GM12878 (cell line): ENCODE measurements around the gene ZER1. TPM values are rescaled to one million over a fixed set of nuclear protein-coding genes. Genes with fewer than 3 reads are reported as not detected.

ENCODE experiments used
- ATAC-seq: fragments of 200-7000 bp; cut with Tn5 transposase; 3 replicates; pipeline ENCODE4 v1.9.1; 2020; ENCODE audit warnings: mild to moderate bottlenecking, moderate library complexity
- BruUV-seq: library from RNA; stranded (reverse); fragments of 400-500 nt; replicated peaks from 2 replicates; lab custom pipeline; 2021; lab: Mats Ljungman, UMichigan
- CTCF ChIA-PET: fragments of 300-600 bp; sonication (Branson Sonifier 250); formaldehyde crosslinking; extraction: SDS; loops from one replicate; lab custom pipeline; 2021; ENCODE audit warnings: inconsistent platforms; lab: Yijun Ruan, JAX
- POLR2A ChIA-PET: fragments of 350-600 bp; formaldehyde crosslinking; extraction: SDS; loops from one replicate; lab custom pipeline; 2021; ENCODE audit warnings: inconsistent platforms; lab: Charles Lee
- RAD21 ChIA-PET: fragments of 300-600 bp; sonication (Branson Sonifier 250); formaldehyde crosslinking; loops from one replicate; lab custom pipeline; 2023; ENCODE audit warnings: antibody characterized with exemption; ENCODE audit not compliant: unreplicated experiment; lab: Charles Lee
- SMC1A ChIA-PET: fragments of 300-600 bp; sonication (Branson Sonifier 250); formaldehyde crosslinking; loops from one replicate; lab custom pipeline; 2023; ENCODE audit not compliant: unreplicated experiment, uncharacterized antibody; lab: Charles Lee
- DNase-seq: peaks from one replicate; pipeline ENCODE4 v3.0.0-alpha.2; 2011; ENCODE audit warnings: low read depth, low spot score
- FAIRE-seq: peaks from 3 replicates; lab custom pipeline; 2011; peaks lifted over from hg19 to GRCh38; lab: Jason Lieb, UNC
- H2AFZ ChIP-seq: 2 replicates; pipeline ENCODE4 v1.6.0; 2011; ENCODE audit warnings: low read depth, low read length, control low read depth; ENCODE audit not compliant: control insufficient read depth
- H3K27ac ChIP-seq: 2 replicates; pipeline ENCODE4 v1.5.1; 2011; ENCODE audit warnings: control low read depth; ENCODE audit not compliant: control insufficient read depth, insufficient read depth
- H3K27me3 ChIP-seq, 2 experiments: replicated peaks in 1 of 2; 2 replicates each; pipeline versions ENCODE4 v1.6.0 to v1.6.1; 2011; ENCODE audit warnings: low read length in 1 of 2; ENCODE audit not compliant: control insufficient read depth in 2 of 2, insufficient read depth in 2 of 2
- H3K36me3 ChIP-seq, 2 experiments: 2 replicates each; pipeline ENCODE4 v1.5.1; 2011; ENCODE audit warnings: low read length in 1 of 2; ENCODE audit not compliant: control insufficient read depth in 2 of 2, insufficient read depth in 2 of 2
- H3K4me1 ChIP-seq: 2 replicates; pipeline ENCODE4 v1.6.1; 2011; ENCODE audit warnings: mild to moderate bottlenecking, low read length, moderate library complexity, mixed read lengths; ENCODE audit not compliant: control insufficient read depth, insufficient read depth
- H3K4me2 ChIP-seq: 2 replicates; pipeline ENCODE4 v1.6.0; 2011; ENCODE audit warnings: control low read depth; ENCODE audit not compliant: control insufficient read depth, insufficient read depth
- H3K4me3 ChIP-seq: fragments of 200-600 bp; sonication (generic); 2 replicates; pipeline ENCODE4 v1.5.1; 2016
- H3K79me2 ChIP-seq: 2 replicates; pipeline ENCODE4 v1.6.0; 2011; ENCODE audit warnings: low read length; ENCODE audit not compliant: control insufficient read depth, insufficient read depth
- H3K9ac ChIP-seq: 2 replicates; pipeline ENCODE4 v1.8.0; 2011; ENCODE audit warnings: low read length, control low read depth, mixed read lengths; ENCODE audit not compliant: control insufficient read depth, insufficient read depth
- H3K9me3 ChIP-seq: replicated peaks from 3 replicates; pipeline ENCODE4 v1.5.1; 2011; ENCODE audit warnings: mild to moderate bottlenecking, low read length; ENCODE audit not compliant: control insufficient read depth, insufficient read depth
- H4K20me1 ChIP-seq: 2 replicates; pipeline ENCODE4 v1.6.0; 2011; ENCODE audit not compliant: control insufficient read depth, insufficient read depth
- NR2C2 ChIP-seq: IDR thresholded peaks from 2 replicates; pipeline ENCODE4 v1.6.1; 2011; ENCODE audit warnings: borderline replicate concordance, low read depth; ENCODE audit not compliant: control insufficient read depth, insufficient read length
- PML ChIP-seq: IDR thresholded peaks from 2 replicates; pipeline ENCODE4 v1.6.1; 2012; ENCODE audit warnings: low read length, inconsistent platforms
- RAD21 ChIP-seq: IDR thresholded peaks from 2 replicates; pipeline ENCODE4 v1.6.1; 2011; ENCODE audit warnings: mild to moderate bottlenecking, low read depth, low read length, moderate library complexity; ENCODE audit not compliant: insufficient read depth
- YY1 ChIP-seq: IDR thresholded peaks from 2 replicates; pipeline ENCODE4 v1.6.1; 2011; ENCODE audit warnings: low read depth, mild to moderate bottlenecking, low read length
- ZSCAN29 ChIP-seq: fragments of 450-650 bp; IDR thresholded peaks from 2 replicates; pipeline ENCODE4 v1.6.1; 2017; ENCODE audit warnings: mild to moderate bottlenecking, moderate library complexity
- WGBS: methylation state at CpG from one replicate; pipeline ENCODE4 v1.1.6; 2016; ENCODE audit warnings: low lambda C conversion rate; ENCODE audit not compliant: insufficient replicate concordance, insufficient coverage; ENCODE audit errors: missing lambda C conversion rate; 5-methylcytosine and 5-hydroxymethylcytosine counted together
- in situ Hi-C: fragments of 300-500 bp; cut with MboI; formaldehyde crosslinking; loops from 9 replicates; pipeline ENCODE4 v1.14.3; 2018; ENCODE audit warnings: mixed read lengths
- intact Hi-C: fragments of 100-400 bp; cut with micrococcal nuclease; formaldehyde crosslinking; loops from one replicate; pipeline ENCODE4 v1.14.2; 2022; ENCODE audit not compliant: unreplicated experiment
- polyA plus RNA-seq, 11 experiments: library from polyadenylated mRNA; depleted of rRNA in 4 of 11; unstranded in 6 of 11; stranded (reverse) in 5 of 11; fragments of >200 nt; fragmentation: Nextera tagmentation in 4 of 11; fragmentation: Illumina TruSeq in 1 of 11; extraction: Ambion mirVana in 4 of 11; extraction: Trizol in 1 of 11; gene quantifications; 1 replicate in 1 of 11; 2 replicates in 10 of 11; pipeline versions ENCODE4 v1.2.1 to v1.2.3, GENCODE V29; 2011 to 2016; ENCODE audit warnings: inconsistent platforms in 2 of 11, missing spikeins in 2 of 11, low read depth in 1 of 11
- total RNA-seq, 4 experiments: library from RNA; depleted of rRNA in 3 of 4; stranded (reverse); fragments of >200 nt in 3 of 4; fragmentation: Illumina TruSeq in 1 of 4; extraction: Trizol in 1 of 4; gene quantifications; 2 replicates each; pipeline versions ENCODE4 v1.2.1 to v1.2.3, GENCODE V29; 2013 to 2021

The ZER1 gene
- total and polyA plus RNA-seq, 10 of the 15 experiments (the other 5 are each of a cell fraction or from before 2014, with no cell fraction given), result 0.32 to 16.9 (median 7.9) TPM

- no peak overlapping the region for H3K4me2 ChIP-seq
- WGBS, result 97% methylated on average over 5 of the region's 5 CpGs
- intact Hi-C loops (loop anchor here (2.0 to 10.0 kb wide), 2 partner anchors 14 to 118 kb away; partner anchors contain the start of genes DYNC2I2 and TBC1D13), in situ Hi-C loops (no loop called here)
- no TSS peak for BruUV-seq
- H3K79me2 ChIP-seq, result peaks cover 4% of the 10 kb centered on the region
- H3K27ac ChIP-seq, result no peak overlapping the region
- no peaks in the 10 kb centered on the region for H3K36me3 ChIP-seq
- POLR2A ChIA-PET, result interaction anchor here (0.6 to 1.8 kb wide), 4 partner anchors 13 to 640 kb away, joined by 3 to 10 read pairs (median 4); partner anchors contain the start of gene ENDOG
- H3K9ac ChIP-seq, result no peak overlapping the region
- SMC1A ChIA-PET, result interaction anchor here (0.8 to 2.9 kb wide), 4 partner anchors 12 to 275 kb away, joined by 3 to 18 read pairs (median 3); partner anchors contain the start of gene ENDOG
- peaks cover 3% of the 10 kb centered on the region; the same call in 2 of the 3 replicates for H3K9me3 ChIP-seq
- no peak for DNase-seq
- ATAC-seq, result no peak
- no peak for FAIRE-seq
- CTCF ChIA-PET, result interaction anchor here (0.8 to 3.5 kb wide), 4 partner anchors 9 to 45 kb away, joined by 3 to 14 read pairs (median 4); partner anchors contain the start of gene ENDOG
- no peak overlapping the region for H3K4me3 ChIP-seq
- no peaks in the 10 kb centered on the region for H4K20me1 ChIP-seq
- TF ChIP-seq PML, result no peak
- no peak for TF ChIP-seq RAD21
- RAD21 ChIA-PET, result interaction anchor here (0.6 to 1.0 kb wide), 3 partner anchors 17 to 269 kb away, joined by 3 to 5 read pairs (median 4); no protein-coding TSS in a partner anchor
- no peaks in the 10 kb centered on the region for H3K27me3 ChIP-seq
- no peaks in the 10 kb centered on the region for H3K4me1 ChIP-seq
- no peak overlapping the region for H2AFZ ChIP-seq
Observed at GRCh38 chr9:128773049-128773448, 1.3 kb upstream of the ZER1 start.

- ATAC-seq (peak; percentile 48), FAIRE-seq (no peak), DNase-seq (no peak)
- ChIA-PET RAD21 (interaction anchor here (0.9 to 1.7 kb wide), 6 partner anchors 10 to 128 kb away, joined by 3 to 5 read pairs (median 4); partner anchors contain the start of genes ENDOG and ZDHHC12), SMC1A (interaction anchor here (0.6 to 2.9 kb wide), 7 partner anchors 9 to 125 kb away, joined by 3 to 18 read pairs (median 3); partner anchors contain the start of gene ZDHHC12), POLR2A (interaction anchor here (1.3 to 2.4 kb wide), 2 partner anchors 17 to 86 kb away, joined by 6 to 12 read pairs; no protein-coding TSS in a partner anchor), CTCF (interaction anchor here (0.9 to 3.5 kb wide), 3 partner anchors 17 to 74 kb away, joined by 4 to 14 read pairs (median 5); partner anchors contain the start of gene ENDOG)
- intact Hi-C loops, result loop anchor here (10.0 kb wide), 1 partner anchor 116 kb away; the partner anchor contains the start of gene DYNC2I2
- in situ Hi-C loops, result no loop called here
- Histone ChIP-seq H3K36me3 (no peaks in the 10 kb centered on the region), H3K4me1 (no peaks in the 10 kb centered on the region), H4K20me1 (no peaks in the 10 kb centered on the region), H3K9me3 (peaks cover 3% of the 10 kb centered on the region; the same call in 2 of the 3 replicates), H3K9ac (peak overlapping the region; percentile 96), H3K79me2 (peaks cover 4% of the 10 kb centered on the region), H3K4me2 (peak overlapping the region; percentile 83), H2AFZ (peak overlapping the region; percentile 99), H3K27me3 (no peaks in the 10 kb centered on the region), H3K27ac (peak overlapping the region; percentile 78), H3K4me3 (peak overlapping the region; percentile 81)
- TF ChIP-seq YY1, result peak; percentile 42; the same call in 1 of the 2 replicates
- TF ChIP-seq ZSCAN29, result no peak
- TF ChIP-seq NR2C2, result no peak
- no TSS peak for BruUV-seq
- WGBS, result 3% methylated on average over 28 of the region's 28 CpGs
Observed at GRCh38 chr9:128771094-128771721, 519 bp downstream of the ZER1 start.
